Measurements from ENCODE around the gene CEP131.

DNA sequence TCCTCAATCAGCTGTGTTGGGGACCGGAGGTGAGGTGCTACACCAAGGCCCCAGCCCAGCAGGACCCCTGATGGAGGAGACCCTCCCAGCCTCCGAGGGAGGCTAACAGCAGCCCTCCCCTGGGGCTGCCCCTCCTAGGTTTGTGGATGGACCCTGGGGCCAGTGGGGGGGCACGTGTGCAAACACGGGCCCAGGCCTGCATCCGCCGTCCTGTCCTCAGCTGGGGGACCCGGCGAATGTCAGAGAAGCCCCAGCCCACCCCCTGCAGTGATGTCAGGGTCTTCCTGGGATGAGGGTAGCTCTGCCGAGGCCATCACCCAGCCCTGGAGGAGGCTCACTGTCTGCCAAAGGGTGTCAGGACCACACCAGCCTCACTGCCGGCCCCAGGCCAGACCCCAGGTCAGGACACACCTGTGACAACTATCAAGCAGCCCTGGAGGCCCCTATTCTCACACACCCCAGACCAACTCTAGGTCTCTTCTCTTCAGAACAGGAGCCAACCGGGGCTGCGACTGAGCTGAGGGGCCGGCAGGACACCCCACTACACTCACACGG, 26.7 kb downstream of the CEP131 start:
- TF ChIP-seq, protein P1, sequence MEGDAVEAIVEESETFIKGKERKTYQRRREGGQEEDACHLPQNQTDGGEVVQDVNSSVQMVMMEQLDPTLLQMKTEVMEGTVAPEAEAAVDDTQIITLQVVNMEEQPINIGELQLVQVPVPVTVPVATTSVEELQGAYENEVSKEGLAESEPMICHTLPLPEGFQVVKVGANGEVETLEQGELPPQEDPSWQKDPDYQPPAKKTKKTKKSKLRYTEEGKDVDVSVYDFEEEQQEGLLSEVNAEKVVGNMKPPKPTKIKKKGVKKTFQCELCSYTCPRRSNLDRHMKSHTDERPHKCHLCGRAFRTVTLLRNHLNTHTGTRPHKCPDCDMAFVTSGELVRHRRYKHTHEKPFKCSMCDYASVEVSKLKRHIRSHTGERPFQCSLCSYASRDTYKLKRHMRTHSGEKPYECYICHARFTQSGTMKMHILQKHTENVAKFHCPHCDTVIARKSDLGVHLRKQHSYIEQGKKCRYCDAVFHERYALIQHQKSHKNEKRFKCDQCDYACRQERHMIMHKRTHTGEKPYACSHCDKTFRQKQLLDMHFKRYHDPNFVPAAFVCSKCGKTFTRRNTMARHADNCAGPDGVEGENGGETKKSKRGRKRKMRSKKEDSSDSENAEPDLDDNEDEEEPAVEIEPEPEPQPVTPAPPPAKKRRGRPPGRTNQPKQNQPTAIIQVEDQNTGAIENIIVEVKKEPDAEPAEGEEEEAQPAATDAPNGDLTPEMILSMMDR (IDR thresholded peaks at IDR 0.05), result no peak
- TF ChIP-seq MAZ (IDR thresholded peaks at IDR 0.05; ENCODE audit: borderline replicate concordance, low read depth, low read length) (no peak), POLR2A (IDR thresholded peaks at IDR 0.05; ENCODE audit: low read length) (no peak), CEBPB (IDR thresholded peaks at IDR 0.05) (no peak), RFX5 (IDR thresholded peaks at IDR 0.05) (no peak), EHF (CRISPR knock-in tag; IDR thresholded peaks at IDR 0.05) (no peak), NPAS2 (CRISPR knock-in tag; IDR thresholded peaks at IDR 0.05; ENCODE audit: borderline replicate concordance) (no peak), HDAC2 (IDR thresholded peaks at IDR 0.05) (no peak), EP300 (IDR thresholded peaks at IDR 0.05) (no peak)

Measured in A549 (cell line).